Measurements from ENCODE around the gene CADPS.

The CADPS gene

GRCh38 chr3:62874711-62875557, at the start of gene CADPS:
CADPS (minus strand) TSS chr3:62875416; CDS start chr3:62875029, 387 bp downstream.
- DNase-seq, result no peak

- no peak for DNase-seq
These were observed 47.9 kb upstream of the CADPS start for GRCh38 chr3:62923066-62923465.

- DNase-seq, result no peak
These were observed 47.1 kb upstream of the CADPS start for GRCh38 chr3:62922326-62922725.

GRCh38 chr3:62920466-62920784, 45.2 kb upstream of the CADPS start:
- DNase-seq, result no peak

GRCh38 chr3:62919784-62920465, 44.7 kb upstream of the CADPS start:
- no peak for DNase-seq

- DNase-seq, result no peak
These were observed 43.6 kb upstream of the CADPS start for GRCh38 chr3:62918777-62919176.

- no peak for DNase-seq
These were observed 42.9 kb upstream of the CADPS start for GRCh38 chr3:62918131-62918530.

GRCh38 chr3:62911526-62911925, 36.3 kb upstream of the CADPS start:
- no peak for DNase-seq

GRCh38 chr3:62905331-62905730, 30.1 kb upstream of the CADPS start:
- DNase-seq, result no peak

GRCh38 chr3:62898530-62899496, 23.6 kb upstream of the CADPS start:
- DNase-seq, result no peak

- DNase-seq, result no peak
These were observed 20.7 kb upstream of the CADPS start for GRCh38 chr3:62895901-62896300.

- no peak for DNase-seq
These were observed 17.7 kb upstream of the CADPS start for GRCh38 chr3:62892951-62893350.

- DNase-seq, result no peak
These were observed 16.8 kb upstream of the CADPS start for GRCh38 chr3:62892045-62892444.

GRCh38 chr3:62888778-62889177, 13.6 kb upstream of the CADPS start:
- DNase-seq, result no peak

GRCh38 chr3:62888180-62888579, 13.0 kb upstream of the CADPS start:
- DNase-seq, result no peak

GRCh38 chr3:62885136-62885535, 9.9 kb upstream of the CADPS start:
- DNase-seq, result no peak

GRCh38 chr3:62884096-62884870, 9.1 kb upstream of the CADPS start:
- DNase-seq, result no peak

GRCh38 chr3:62882676-62883200, 7.5 kb upstream of the CADPS start:
- DNase-seq, result no peak

- no peak for DNase-seq
These were observed 848 bp upstream of the CADPS start for GRCh38 chr3:62876064-62876463.

GRCh38 chr3:62875558-62876002, 364 bp upstream of the CADPS start:
- DNase-seq, result no peak

- no peak for DNase-seq
These were observed 1.2 kb downstream of the CADPS start for GRCh38 chr3:62873761-62874710.
